RPMI8226 (cell line): ENCODE data around the gene DUSP16.
"Not testable (repeated sequence)": the region's sequence is repeated elsewhere in the genome, so short reads cannot be mapped to it uniquely, and the experiment has no call there.

Experiments used
- DNase-seq: peaks from one replicate; pipeline ENCODE4 v3.0.0-alpha.2; 2015

DUSP16 gene

GRCh38 chr12:12519354-12519998, 43.2 kb downstream of the DUSP16 start:
- no peak for DNase-seq

- no peak for DNase-seq
These were observed 43.7 kb downstream of the DUSP16 start for GRCh38 chr12:12518919-12519318.

GRCh38 chr12:12518464-12518845, 44.2 kb downstream of the DUSP16 start:
- no peak for DNase-seq

DNA sequence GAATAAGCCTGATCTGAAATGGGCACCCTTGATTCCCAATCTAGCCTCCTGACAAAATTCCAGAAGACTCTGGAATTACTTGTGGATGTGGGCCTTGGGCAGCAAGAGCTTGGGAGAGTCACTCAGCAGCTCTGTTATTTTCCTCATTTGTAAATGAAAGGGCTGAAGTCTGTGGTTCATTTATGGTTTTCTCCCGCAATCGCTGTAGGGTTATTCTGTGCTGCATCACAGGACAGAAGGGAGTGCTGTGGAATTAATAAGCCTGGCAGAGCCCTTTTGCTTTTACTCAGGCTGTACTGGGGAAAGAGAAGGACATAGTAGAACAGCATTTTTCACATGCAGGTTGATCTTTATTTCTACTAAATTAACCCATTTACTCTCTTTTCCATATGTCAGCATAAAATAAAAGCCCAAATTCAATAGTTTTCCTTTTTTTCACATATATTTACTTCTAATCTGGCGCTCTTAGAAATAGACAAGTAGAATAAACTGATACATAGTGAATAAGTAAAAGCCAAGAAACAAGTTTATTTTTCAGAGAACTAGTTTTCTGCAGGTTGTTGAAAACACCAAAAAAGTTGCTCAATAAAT, 49.2 kb downstream of the DUSP16 start:
- DNase-seq, result no peak

DNA sequence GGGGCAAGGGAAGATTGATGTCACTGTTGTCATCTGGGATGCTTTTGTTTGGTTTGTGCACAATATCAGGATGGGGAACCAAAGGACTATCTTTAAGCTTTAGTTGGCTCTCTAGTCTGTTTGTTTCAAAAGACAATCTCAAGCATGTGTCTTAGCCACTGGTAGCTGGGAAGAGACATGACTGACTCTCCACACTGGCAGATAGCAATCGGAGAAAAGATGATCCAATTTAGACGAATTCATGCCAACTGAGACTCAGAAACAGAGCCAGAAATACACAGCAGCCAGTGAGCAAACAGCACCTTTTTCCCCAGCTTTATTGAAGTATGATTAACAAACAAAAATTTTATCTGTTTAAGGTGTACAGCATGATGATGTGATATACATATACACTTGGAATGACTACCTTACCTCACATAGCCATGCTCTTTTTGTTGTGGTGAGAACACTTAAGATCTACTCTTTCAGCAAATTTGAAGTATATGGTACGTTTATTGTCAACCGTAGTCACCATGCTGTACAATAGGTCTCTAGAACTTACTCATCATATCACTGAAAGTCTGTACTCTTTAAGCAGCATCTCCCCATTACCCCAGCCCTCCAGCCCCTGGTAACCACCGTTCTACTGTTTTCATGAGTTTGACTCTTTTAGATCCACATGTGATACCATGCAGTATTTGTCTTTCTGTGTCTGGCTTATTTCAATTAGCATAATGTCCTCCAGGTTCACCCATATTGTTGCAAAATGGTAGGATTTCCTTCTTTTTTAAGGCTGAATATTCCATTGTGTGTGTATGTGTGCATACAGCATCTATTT, 50.6 kb downstream of the DUSP16 start:
- no peak for DNase-seq

DNA sequence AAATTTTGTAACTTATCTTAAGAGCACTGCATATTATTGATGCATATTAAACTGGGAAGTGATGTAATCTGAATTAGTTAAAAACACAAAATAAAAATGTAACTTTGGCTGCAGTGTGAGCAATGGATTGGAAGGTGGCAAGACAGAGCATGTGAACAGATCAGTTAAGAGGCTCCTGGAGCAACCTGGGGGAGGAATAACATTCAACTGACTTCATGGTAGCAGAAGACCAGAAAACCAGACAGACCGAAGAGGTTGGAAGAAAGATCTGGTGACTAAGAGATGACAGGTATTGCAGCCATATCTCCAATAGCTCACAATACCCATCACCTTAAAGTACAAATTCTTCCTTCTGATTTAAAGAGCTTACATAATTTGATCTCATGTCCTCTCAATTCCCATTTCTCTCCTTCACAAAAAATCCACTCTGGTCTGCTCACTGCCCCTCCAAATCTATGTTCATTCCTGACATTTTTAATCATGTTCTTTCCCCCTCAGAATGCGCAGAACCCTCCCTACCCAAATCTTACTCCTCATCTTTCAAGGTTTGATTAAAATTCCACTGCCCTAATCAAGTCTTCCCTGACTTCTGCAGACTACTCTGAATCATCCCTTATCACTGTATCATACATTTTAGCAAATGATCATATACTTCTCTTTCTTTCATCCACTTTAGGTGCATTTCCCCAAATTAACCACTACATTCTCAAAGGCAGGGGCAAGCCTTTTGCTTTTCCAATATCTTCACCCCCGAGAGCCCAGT, 51.5 kb downstream of the DUSP16 start:
- DNase-seq, result no peak

DNA sequence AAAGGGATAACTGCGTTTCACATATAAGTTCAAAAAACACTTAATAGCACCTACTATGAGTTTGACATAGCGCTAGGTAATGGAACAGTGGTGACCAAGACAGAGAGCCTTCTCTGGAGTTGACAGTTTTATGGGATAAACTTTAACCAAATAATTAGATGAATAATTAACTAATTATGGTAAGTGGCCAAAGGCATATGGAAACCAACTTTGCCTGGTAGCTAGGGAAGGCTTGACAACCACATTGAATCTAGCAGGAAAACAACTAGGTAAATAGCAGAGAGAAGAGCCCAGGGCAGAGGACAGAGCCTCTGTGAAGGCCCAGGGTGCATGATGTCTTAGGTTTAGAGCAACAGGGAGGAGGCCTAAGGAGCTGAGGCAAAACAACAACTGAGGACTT, 52.1 kb downstream of the DUSP16 start:
- no peak for DNase-seq

GRCh38 chr12:12510141-12510540, 52.5 kb downstream of the DUSP16 start:
- DNase-seq, result no peak

DNA sequence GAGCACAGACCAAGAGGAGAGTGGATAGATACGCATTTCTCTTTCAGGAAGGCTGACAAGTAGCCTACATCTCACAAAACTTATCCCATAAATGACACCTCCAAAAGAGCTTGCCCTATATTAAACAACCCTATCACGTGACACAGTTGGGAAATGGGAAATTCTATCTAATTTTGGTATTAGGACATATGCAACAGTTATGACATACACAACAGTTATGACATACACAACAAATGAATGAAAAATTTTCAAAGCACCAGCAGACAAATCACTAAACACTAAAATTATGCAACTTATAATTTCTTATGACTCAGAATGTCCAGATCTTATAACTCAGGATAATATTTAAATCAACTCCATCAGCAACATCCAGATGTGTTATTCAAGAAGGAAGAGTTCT, 54.1 kb downstream of the DUSP16 start:
- DNase-seq, result no peak

DNA sequence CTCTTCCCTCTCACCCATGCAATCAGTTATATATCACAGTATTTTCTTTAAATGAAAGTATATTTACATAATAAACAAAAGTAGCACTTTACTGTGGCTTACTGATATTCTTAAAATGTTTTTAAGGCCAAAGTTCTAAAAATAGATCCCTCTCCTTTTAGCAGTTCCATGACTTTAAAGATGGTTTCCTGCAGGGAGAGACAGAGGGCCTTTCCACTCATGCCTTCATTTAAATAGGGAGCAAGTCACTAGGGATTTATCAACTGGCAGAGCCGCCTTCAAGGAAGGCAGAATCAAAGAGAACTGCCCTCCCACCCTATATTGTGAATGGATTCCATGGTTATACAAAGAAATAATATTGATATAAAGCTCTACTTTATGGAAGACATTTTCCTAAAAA, 55.5 kb downstream of the DUSP16 start:
- no peak for DNase-seq

DNA sequence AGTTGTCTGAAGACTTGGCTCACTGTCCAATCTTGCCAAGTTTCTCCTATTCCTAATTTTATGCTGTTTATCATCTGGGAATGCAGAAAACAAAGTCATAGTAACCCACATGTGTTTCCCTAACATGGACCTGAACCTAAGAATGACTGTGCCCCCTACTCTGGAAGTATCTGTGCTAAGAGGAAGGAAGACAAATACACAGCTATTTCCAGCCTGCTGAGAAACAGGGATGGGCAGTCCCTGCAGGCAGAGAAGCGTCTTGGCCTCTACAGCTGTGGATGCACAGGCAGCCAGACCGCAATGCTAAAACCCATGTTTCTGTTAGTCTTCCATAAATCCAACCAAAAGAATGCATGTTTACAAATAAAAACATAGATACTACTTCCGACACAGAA, 56.2 kb downstream of the DUSP16 start:
- no peak for DNase-seq

GRCh38 chr12:12505544-12506495, 56.8 kb downstream of the DUSP16 start:
- no peak for DNase-seq

- DNase-seq, result no peak
These were observed 59.1 kb downstream of the DUSP16 start for GRCh38 chr12:12503384-12504078.

GRCh38 chr12:12502815-12503151, 59.9 kb downstream of the DUSP16 start:
- DNase-seq, result no peak

DNA sequence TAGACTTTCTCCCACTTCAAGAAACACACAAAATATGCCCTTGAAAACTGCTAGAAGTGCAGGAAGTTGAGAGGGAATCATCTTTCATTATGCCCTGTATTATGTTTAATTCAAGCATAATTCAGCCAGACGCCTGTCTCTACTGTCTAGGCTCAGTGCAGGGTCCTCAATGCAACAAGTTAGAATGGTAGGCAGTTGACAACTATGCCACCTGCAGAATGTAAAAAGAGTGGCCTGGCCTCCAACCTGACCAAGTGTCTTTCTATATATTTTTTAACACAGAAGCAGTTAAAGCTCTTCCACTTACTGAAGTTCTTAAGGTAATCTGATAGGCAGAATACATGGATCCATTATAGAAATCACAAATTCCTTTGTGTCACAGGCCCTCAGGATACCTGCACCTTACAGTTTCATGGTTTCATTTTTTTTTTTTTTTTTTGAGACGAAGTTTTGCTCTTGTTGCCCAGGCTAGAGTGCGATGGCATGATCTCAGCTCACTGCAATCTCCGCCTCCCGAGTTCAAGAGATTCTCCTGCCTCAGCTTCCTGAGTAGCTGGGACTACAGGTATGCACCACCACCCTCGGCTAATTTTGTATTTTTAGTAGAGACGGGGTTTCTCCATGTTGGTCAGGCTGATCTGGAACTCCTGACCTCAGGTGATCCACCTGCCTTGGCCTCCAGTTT, 60.4 kb downstream of the DUSP16 start:
- not testable (repeated sequence) for DNase-seq

- no peak for DNase-seq
These were observed 61.5 kb downstream of the DUSP16 start for GRCh38 chr12:12501121-12501520.

DNA sequence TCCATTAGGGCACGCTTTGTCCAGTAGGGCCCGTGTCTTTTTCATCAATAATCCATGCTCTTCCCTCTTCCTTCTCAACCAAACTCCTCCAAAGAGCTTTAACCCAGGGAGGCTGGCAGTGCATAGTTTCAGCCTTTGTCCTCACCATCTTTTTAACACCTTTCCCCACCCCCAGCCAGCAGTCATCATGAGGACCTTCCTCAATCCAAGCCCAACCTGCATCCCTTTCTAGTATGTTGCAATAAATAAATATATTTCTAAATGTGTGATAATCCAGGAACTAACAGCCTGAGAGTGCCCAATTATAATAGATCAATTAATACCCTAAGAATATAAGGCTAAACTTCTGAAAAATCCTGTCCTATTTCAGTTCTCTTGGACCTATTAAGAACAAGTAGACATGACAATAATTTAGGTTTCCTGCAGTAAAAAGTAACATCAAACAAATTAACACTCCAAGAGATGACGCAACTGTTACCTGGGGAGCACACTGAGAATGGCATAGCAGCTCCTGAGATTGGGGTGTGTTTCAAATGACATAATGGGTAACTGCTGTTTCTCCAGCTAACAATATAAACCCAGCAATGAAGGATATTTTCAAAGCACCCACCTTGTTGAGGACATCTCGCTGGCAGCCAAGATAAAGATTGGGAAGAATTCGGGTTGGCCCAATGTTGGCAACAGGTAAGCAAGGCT, 62.6 kb downstream of the DUSP16 start:
- DNase-seq, result no peak

GRCh38 chr12:12498210-12498609, 64.5 kb downstream of the DUSP16 start:
- DNase-seq, result no peak

DNA sequence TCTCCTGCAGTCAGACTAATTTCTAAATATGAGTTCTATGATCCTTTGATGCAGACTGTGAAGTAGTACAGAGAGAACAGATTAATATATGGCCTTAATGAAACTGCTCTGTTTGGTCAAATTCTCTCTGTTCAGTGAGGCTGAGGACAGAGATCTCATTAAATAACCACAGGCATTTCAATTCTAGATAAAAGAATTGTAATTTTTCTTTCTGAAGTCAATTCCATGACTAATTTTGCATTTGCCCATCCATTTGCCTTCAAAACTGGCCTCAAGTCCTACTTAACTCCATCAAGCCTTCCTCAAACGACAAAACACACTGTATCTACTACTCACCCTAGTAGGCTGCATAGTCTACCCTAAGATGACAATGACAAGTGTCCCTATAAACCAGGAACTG, 67.1 kb downstream of the DUSP16 start:
- DNase-seq, result no peak

- DNase-seq, result no peak
These were observed 70.1 kb downstream of the DUSP16 start for GRCh38 chr12:12492547-12492946.

DNA sequence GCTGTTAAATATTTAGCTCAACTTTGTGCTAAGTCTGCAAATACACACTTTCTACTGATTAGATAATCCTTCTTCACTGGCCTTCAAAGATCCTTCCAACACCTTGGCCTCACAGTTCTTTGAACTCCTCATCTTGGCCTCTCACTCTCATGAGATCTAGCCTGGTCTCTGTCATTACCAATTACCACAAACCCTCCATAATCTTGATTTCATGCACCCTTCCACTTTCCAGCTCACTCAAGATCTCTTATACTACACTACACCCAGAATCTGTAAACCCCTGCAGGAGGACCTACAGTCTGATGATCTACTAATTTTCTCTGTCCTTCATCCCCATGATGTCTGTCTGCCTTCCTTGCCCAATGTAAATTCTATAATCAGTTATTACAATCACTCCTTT, 71.1 kb downstream of the DUSP16 start:
- no peak for DNase-seq
